GM10266 (cell line): ENCODE measurements around the gene SH3YL1.

Experiments
- DNase-seq: peaks from one replicate; pipeline ENCODE4 v3.0.0; 2012; ENCODE audit errors: extremely low spot score
- TF ChIP-seq, protein P1 (sequence below): IDR thresholded peaks from 2 replicates; pipeline ENCODE4 v1.5.1; 2012; ENCODE audit warnings: mild to moderate bottlenecking, low read depth; ENCODE audit not compliant: control insufficient read depth, insufficient read depth; ENCODE audit errors: missing control alignments

SH3YL1 gene

DNA sequence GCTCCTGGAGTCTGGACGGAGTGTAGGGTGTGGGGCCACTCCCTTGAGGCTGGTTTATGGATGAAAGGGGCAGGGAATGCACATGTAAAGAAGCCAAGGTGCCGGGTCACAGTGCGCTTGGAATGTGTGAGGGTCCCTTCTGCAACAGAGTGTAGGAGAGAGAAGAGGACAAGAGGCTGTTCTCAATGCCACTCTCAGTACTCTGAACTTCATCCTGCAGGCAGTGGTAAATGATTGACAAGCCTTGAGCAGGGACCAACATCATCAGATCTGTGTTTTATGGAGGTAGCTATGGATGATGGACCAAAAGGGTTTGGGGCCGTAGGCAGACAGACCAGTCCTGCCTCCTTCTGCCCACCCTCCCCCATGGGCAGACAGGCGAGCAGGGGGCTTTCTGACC lies 31.3 kb upstream of the SH3YL1 start:
- DNase-seq: no peak
- TF ChIP-seq, protein P1, sequence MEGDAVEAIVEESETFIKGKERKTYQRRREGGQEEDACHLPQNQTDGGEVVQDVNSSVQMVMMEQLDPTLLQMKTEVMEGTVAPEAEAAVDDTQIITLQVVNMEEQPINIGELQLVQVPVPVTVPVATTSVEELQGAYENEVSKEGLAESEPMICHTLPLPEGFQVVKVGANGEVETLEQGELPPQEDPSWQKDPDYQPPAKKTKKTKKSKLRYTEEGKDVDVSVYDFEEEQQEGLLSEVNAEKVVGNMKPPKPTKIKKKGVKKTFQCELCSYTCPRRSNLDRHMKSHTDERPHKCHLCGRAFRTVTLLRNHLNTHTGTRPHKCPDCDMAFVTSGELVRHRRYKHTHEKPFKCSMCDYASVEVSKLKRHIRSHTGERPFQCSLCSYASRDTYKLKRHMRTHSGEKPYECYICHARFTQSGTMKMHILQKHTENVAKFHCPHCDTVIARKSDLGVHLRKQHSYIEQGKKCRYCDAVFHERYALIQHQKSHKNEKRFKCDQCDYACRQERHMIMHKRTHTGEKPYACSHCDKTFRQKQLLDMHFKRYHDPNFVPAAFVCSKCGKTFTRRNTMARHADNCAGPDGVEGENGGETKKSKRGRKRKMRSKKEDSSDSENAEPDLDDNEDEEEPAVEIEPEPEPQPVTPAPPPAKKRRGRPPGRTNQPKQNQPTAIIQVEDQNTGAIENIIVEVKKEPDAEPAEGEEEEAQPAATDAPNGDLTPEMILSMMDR: no peak

DNA sequence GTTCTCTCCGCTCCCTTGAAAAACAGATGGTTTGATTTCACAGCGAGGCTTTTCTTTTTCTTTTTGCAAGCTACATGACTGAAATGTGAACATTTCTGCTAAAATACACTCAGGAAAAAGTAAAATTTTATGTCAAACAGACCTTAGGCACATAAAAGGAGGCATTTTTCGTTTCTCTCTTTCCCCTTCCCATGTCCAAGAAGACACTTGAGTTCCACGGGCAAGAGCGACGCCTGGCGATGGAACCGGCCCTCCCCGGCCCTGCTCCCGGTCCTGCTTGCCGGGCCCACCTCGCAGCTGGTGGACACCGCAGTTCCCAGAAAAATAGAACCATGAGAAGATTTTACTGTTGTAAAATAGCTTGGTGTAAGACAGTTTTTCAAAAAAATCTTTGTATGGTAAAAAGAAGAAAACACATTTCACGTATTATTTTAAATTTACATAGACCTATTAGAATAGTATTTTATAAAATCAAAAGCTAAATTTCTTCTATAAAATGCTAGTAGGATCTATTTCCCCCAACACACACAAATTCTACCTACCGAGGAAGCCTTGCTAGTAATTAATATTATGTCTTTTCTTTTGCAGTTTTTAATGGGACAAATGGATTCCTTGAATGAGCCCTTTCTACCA lies 26.4 kb upstream of the SH3YL1 start:
- TF ChIP-seq, protein P1: peak; percentile 71
- DNase-seq: peak; percentile 60

DNA sequence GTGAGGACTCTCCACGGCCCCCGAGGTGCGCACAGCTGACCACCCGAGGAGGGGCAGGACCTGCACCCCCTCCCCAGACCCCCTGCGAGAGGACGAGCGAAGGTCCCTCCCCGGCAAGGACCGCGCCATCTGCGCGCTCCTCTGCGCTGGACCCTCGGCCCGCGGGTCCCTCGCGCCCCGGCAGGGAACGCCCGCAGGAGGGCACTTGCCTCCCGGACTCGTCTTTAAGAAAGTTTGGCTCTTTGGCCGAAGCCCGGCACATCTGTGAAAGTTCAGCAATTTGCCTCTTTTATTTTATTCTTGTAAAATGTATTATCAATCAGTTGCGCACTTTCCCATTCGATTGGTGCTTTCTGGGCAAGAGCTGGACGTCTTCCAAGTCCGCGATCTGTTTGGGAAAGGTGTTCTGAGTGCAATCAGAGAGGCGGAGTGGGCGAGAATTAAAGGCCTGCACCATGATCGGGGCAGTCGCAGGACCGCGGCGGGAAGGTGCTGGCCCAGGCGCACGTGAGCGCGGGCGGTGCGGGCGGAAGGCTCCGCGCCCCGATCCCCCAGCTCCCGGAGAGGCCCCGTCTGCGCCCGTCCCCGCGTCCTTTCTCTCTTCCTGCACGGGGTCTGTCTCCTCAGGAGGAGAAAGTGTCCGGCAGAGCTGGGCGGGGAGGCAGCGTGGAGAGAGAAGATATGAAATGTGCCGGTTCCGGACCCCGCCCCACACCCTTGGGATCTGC lies 25.7 kb upstream of the SH3YL1 start:
- TF ChIP-seq, protein P1: no peak
- DNase-seq: no peak

DNA sequence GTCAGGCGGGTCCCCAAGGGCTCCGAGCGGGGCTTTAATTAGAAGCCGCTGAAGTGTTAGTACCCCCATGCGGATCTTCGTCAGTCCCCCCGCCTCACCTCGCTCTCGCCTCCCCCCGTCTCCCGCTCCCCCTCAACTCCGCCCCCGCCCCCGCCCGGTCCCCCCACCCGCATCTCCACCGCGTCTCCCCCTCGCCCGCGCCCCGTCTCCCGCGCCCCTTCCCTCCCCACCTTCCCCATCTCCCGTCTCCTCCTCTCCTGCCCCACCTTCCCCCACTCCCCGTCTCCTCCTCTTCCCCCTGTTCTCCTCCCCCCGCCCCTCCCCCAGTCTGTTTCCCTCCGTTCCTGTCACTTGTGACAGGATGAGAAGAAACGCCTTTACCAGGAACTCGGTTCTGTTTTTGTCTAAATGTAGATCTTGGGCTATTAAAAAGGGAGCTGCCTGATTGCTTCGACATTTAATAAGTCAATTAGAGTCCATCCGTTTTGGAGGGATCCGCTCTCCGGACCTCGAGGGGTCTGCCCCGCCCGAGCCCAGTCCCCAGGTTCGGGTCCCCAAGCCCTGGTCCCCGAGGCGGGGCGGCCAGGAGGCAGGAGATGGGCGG lies 25.0 kb upstream of the SH3YL1 start:
- TF ChIP-seq, protein P1: no peak
- DNase-seq: peak; percentile 31

DNA sequence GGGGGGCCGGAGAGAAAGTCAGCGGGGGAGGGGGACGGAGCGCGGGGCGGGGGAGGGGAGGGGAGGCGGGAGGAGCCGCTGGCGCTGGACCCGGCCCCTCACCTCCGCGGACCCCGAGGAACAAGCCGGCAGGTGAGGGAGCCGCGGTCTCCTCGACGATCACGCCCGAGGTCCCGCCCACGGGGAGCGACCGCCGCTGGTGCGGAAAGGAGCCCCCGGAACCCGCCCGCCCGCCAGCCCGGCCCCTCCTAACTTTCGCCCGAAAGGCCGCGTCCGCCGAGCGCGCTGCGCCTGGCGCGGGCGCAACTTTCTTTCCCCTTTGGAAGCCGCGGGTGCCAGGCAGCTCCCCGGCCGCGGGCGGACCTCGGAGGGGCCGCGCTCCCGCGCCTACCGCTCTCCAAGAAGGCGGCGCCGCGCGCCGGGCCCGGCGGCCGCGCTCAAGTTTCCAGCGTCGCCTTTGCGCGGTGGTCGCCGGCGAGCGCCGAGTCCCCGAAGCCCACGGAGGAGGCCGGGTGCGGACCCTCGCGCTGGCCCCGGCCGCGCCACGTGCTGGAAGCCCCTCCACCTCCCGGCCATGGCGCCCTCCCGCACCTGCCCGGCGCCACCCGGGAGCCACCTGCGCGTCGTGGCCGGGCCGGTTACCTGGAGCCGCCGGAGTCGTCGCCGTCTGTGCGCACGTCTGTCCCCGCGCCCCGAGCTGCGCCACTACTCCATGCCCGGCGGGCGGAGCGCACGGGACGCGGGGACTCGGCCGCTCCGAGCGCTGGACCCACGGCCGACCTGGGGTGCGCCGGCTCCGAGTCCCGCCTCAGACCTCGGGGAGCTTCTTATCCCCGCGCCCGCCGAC lies 24.3 kb upstream of the SH3YL1 start, which contains the start of gene ALKAL2:
Gene ALKAL2 (minus strand): TSS at position 181 of the 847 bp plus-strand sequence. CDS start 256 bp downstream, outside the sequence.
- DNase-seq: peak; percentile 61
- TF ChIP-seq, protein P1: no peak

DNA sequence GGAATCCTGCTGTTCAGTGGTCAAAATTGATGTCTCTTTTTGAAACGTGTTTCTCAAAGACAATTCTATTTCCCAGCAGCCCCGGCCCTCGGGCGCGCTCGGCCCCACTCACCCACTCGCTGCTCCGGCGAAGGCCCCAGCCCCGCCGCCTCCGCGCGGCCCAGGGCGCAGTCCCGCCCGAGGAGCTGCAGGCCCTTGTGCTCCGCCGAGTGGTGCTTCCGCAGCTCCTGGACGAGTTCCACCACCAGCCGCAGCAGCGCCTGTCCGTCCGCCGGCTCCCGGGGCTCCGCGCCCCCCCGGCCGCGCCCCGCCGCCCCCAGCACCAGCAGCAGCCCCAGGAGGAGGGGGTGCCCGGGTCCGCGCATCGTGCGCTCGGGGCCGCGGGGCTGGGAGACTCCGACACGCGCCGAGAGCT lies 23.6 kb upstream of the SH3YL1 start:
- DNase-seq: peak; percentile 75
- TF ChIP-seq, protein P1: no peak
